NB4 (cell line): ENCODE measurements around the gene VDAC2.

Experiments used
- CTCF ChIP-seq: IDR thresholded peaks from one replicate; pipeline ENCODE4 v1.5.1; 2012; ENCODE audit warnings: low read depth, low read length
- POLR2A ChIP-seq: IDR thresholded peaks from 2 replicates; pipeline ENCODE4 v1.6.1; 2011; ENCODE audit warnings: mild to moderate bottlenecking; ENCODE audit not compliant: insufficient read length; ENCODE audit errors: extremely low read depth

GRCh38 chr10:75220274-75220673 is 9.7 kb downstream of the VDAC2 start:
- TF ChIP-seq CTCF (no peak), POLR2A (no peak)
